OCI-LY3 (cell line): ENCODE results near the gene NOL6.

Source experiments
- CTCF ChIP-seq: fragments of 200-600, 300-600 bp; sonication (generic); IDR thresholded peaks from 2 replicates; pipeline ENCODE4 v1.5.1; 2014; ENCODE audit warnings: antibody characterized with exemption, low read length, low read depth
- EZH2phosphoT487 ChIP-seq: fragments of 200-600 bp; shearing (Covaris generic); IDR thresholded peaks from 2 replicates; pipeline ENCODE4 v1.6.1; 2018; ENCODE audit warnings: antibody characterized with exemption, mixed run types, low read depth

GRCh38 chr9:33429256-33429985 lies 44.3 kb downstream of the NOL6 start:
- TF ChIP-seq CTCF (no peak), EZH2phosphoT487 (no peak)
